GM12891 (cell line): ENCODE measurements around the gene CD151.

Experiments
- POLR2A ChIP-seq: IDR thresholded peaks from 2 replicates; pipeline ENCODE4 v1.6.1; 2011; ENCODE audit warnings: low read depth, low read length, control low read depth
- POLR2AphosphoS5 ChIP-seq: IDR thresholded peaks from 2 replicates; pipeline ENCODE4 v1.6.1; 2011; ENCODE audit warnings: low read depth, low read length, control low read depth
- POU2F2 ChIP-seq: IDR thresholded peaks from 2 replicates; pipeline ENCODE4 v1.6.1; 2011; ENCODE audit warnings: low read depth, mild to moderate bottlenecking, control low read depth, low read length, moderate library complexity

GRCh38 chr11:783581-784015 is 49.2 kb upstream of the CD151 start:
- TF ChIP-seq POLR2A (no peak), POLR2AphosphoS5 (no peak), POU2F2 (no peak)
